Parathyroid adenoma (tissue), 2 donors: ENCODE data around the gene CACNA1C.

Experiments
- H2AFZ ChIP-seq: fragments of 300-600 bp; sonication (generic); one replicate; pipeline ENCODE4 v1.7.0; 2017; ENCODE audit warnings: antibody characterized with exemption, mild to moderate bottlenecking
- H3K27ac ChIP-seq: fragments of 300-600 bp; sonication (generic); one replicate; pipeline ENCODE4 v1.7.0; 2017
- H3K27me3 ChIP-seq: fragments of 300-600 bp; sonication (generic); one replicate; pipeline ENCODE4 v1.7.0; 2017; ENCODE audit warnings: low read length; ENCODE audit not compliant: control insufficient read depth, insufficient read depth
- H3K36me3 ChIP-seq: fragments of 300-600 bp; sonication (generic); one replicate; pipeline ENCODE4 v1.7.0; 2017; ENCODE audit warnings: low read length; ENCODE audit not compliant: control insufficient read depth, insufficient read depth
- H3K4me1 ChIP-seq: fragments of 300-600 bp; sonication (generic); one replicate; pipeline ENCODE4 v1.7.0; 2017; ENCODE audit warnings: control low read depth
- H3K4me2 ChIP-seq: fragments of 300-600 bp; sonication (generic); one replicate; pipeline ENCODE4 v1.7.0; 2017; ENCODE audit warnings: low read length
- H3K4me3 ChIP-seq: fragments of 300-600 bp; sonication (generic); one replicate; pipeline ENCODE4 v1.7.0; 2017; ENCODE audit warnings: low read depth, low read length
- H3K79me2 ChIP-seq: fragments of 300-600 bp; sonication (generic); one replicate; pipeline ENCODE4 v1.7.0; 2017; ENCODE audit warnings: control low read depth
- H3K9ac ChIP-seq: fragments of 300-600 bp; sonication (generic); one replicate; pipeline ENCODE4 v1.7.0; 2017; ENCODE audit warnings: mild to moderate bottlenecking
- H3K9me3 ChIP-seq: fragments of 300-600 bp; sonication (generic); one replicate; pipeline ENCODE4 v1.7.0; 2017; ENCODE audit warnings: low read length; ENCODE audit not compliant: control insufficient read depth
- TF ChIP-seq, protein P1 (sequence below): fragments of 300-600 bp; sonication (generic); IDR thresholded peaks from one replicate; pipeline ENCODE4 v1.7.0; 2017; ENCODE audit warnings: antibody characterized with exemption, mild to moderate bottlenecking
- donor health status: primary hyperparathyroidism.

Gene CACNA1C

DNA sequence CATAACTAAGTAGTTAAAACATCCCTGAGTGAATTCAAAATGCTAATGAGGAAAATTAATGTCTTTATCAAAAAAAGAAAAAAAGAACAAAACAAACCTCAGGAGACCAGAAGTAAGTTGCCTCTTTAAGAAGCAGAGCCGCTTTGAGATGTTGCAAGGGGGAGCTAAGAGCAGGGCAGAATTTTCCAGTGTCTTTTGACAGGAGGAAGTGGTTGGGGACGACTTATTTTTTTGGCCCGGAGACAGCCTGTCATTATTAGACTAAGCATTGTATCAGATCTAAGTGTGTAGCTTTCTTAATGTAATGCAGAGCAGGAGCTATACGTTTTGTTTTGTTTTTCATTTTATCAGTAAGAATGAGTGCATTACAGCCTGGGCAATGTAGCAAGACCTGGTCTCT is 206.6 kb downstream of the CACNA1C start:
- no peak overlapping the region for H3K4me3 ChIP-seq
- H3K79me2 ChIP-seq, result no peaks in the 10 kb centered on the region
- no peaks in the 10 kb centered on the region for H3K27me3 ChIP-seq
- no peak overlapping the region for H3K9ac ChIP-seq
- H2AFZ ChIP-seq, result no peak overlapping the region
- TF ChIP-seq, protein P1, sequence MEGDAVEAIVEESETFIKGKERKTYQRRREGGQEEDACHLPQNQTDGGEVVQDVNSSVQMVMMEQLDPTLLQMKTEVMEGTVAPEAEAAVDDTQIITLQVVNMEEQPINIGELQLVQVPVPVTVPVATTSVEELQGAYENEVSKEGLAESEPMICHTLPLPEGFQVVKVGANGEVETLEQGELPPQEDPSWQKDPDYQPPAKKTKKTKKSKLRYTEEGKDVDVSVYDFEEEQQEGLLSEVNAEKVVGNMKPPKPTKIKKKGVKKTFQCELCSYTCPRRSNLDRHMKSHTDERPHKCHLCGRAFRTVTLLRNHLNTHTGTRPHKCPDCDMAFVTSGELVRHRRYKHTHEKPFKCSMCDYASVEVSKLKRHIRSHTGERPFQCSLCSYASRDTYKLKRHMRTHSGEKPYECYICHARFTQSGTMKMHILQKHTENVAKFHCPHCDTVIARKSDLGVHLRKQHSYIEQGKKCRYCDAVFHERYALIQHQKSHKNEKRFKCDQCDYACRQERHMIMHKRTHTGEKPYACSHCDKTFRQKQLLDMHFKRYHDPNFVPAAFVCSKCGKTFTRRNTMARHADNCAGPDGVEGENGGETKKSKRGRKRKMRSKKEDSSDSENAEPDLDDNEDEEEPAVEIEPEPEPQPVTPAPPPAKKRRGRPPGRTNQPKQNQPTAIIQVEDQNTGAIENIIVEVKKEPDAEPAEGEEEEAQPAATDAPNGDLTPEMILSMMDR, result no peak
- no peaks in the 10 kb centered on the region for H3K9me3 ChIP-seq
- H3K27ac ChIP-seq, result no peak overlapping the region
- H3K4me2 ChIP-seq, result no peak overlapping the region
- no peaks in the 10 kb centered on the region for H3K4me1 ChIP-seq
- no peaks in the 10 kb centered on the region for H3K36me3 ChIP-seq

DNA sequence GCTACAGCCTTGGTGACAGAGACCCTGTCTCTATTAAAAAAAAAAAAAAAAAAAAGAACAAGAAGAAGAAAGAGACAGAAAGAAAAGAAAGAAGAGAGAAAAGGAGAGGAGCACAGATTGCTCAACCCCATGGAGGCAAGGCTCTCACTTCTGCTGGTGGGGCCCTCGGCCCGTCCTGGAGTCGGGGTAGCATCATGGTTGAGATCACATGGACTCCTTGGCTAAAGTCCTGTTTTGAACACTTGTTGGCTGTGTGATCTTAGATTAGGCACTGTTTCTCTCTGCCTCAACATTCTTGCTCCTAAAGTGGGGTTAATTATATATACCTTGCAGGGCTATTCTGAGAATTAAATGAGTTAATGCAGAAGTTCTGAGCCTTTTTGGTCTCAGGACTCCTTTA is 207.7 kb downstream of the CACNA1C start:
- H3K27ac ChIP-seq, result no peak overlapping the region
- no peak overlapping the region for H3K4me3 ChIP-seq
- H3K36me3 ChIP-seq, result no peaks in the 10 kb centered on the region
- no peaks in the 10 kb centered on the region for H3K9me3 ChIP-seq
- no peak overlapping the region for H3K4me2 ChIP-seq
- no peaks in the 10 kb centered on the region for H3K4me1 ChIP-seq
- H3K27me3 ChIP-seq, result no peaks in the 10 kb centered on the region
- TF ChIP-seq, protein P1, result no peak
- H3K79me2 ChIP-seq, result no peaks in the 10 kb centered on the region
- no peak overlapping the region for H3K9ac ChIP-seq
- H2AFZ ChIP-seq, result no peak overlapping the region

DNA sequence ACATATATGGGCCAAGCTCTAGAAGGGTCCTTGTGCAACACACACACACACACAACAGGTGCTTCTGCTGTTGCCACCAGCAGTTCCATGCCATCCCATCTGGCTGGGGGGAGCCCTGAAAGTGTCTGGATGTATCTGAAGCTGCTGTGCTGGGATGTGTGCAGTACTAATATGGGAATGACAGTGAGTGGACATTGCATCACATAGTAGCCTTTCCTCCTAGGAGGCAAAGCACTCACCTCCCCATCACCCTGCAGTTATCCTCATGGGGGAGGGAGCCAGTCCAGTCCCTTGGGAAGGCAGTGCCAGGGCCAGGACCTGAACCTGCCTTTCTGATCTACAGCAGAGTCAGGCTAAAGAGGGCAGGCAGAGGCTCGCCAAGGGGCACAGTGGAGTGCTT is 208.9 kb downstream of the CACNA1C start:
- H3K9ac ChIP-seq, result no peak overlapping the region
- no peaks in the 10 kb centered on the region for H3K79me2 ChIP-seq
- TF ChIP-seq, protein P1, result no peak
- H3K27me3 ChIP-seq, result no peaks in the 10 kb centered on the region
- H3K9me3 ChIP-seq, result no peaks in the 10 kb centered on the region
- H3K4me3 ChIP-seq, result no peak overlapping the region
- no peak overlapping the region for H3K4me2 ChIP-seq
- no peaks in the 10 kb centered on the region for H3K4me1 ChIP-seq
- H3K27ac ChIP-seq, result no peak overlapping the region
- H2AFZ ChIP-seq, result no peak overlapping the region
- H3K36me3 ChIP-seq, result no peaks in the 10 kb centered on the region

DNA sequence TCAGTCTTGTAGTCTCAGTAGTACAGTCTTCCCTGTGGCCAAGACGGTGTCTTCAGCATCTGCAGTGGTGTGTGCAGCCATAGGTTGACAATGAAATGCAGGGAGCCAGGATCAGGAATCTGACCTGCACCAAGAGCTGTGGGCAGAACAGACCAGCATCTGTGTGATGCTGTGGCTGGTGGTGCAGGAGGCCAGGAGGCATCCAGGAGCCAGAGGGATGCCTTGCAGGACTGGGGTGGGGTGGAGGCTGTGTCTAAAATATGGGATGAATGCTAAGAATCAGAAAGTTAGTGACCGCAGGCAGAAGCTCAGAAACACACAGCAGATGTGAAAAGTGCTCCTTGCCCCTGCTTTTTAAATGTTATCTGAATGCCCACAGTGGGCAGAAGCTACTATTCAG is 209.7 kb downstream of the CACNA1C start:
- Histone ChIP-seq H3K79me2 (no peaks in the 10 kb centered on the region), H3K4me1 (no peaks in the 10 kb centered on the region), H3K4me3 (no peak overlapping the region), H3K27me3 (no peaks in the 10 kb centered on the region), H3K9ac (no peak overlapping the region), H3K36me3 (no peaks in the 10 kb centered on the region), H3K9me3 (no peaks in the 10 kb centered on the region), H3K4me2 (no peak overlapping the region), H3K27ac (no peak overlapping the region), H2AFZ (no peak overlapping the region)
- TF ChIP-seq, protein P1, result no peak

DNA sequence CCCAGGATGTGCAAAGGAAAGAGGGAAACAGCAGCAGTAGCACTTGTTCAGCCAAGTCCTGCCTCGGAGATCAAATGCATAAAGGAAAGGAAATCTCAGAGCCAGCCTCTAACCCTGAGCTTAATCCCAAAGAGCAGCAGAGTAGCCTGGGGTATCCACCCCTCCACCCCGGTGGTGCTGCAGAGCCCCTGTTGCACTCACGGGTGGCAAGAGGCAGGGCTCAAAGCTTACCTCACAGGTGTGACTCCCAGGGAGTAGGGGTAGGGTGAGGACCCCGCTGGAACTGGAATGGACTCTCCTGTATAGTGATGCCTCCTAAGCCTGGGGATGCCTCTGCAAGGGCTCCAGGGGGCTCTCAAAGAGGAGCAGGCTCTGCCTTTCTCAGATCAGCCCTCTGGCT is 211.1 kb downstream of the CACNA1C start:
- no peak overlapping the region for H3K27ac ChIP-seq

More for the DNA sequence above, 211.1 kb downstream of the CACNA1C start:
- no peaks in the 10 kb centered on the region for H3K36me3 ChIP-seq
- TF ChIP-seq, protein P1, result no peak
- no peak overlapping the region for H3K4me3 ChIP-seq
- H3K4me1 ChIP-seq, result no peaks in the 10 kb centered on the region
- no peaks in the 10 kb centered on the region for H3K27me3 ChIP-seq
- no peaks in the 10 kb centered on the region for H3K79me2 ChIP-seq
- H2AFZ ChIP-seq, result no peak overlapping the region
- H3K9ac ChIP-seq, result no peak overlapping the region
- no peak overlapping the region for H3K4me2 ChIP-seq
- no peaks in the 10 kb centered on the region for H3K9me3 ChIP-seq
